Sigmoid colon (tissue), 4 donors: ENCODE measurements around the gene USP15.

ENCODE experiments used
- CTCF ChIP-seq, 4 experiments: fragments of 450-650 bp in 3 of 4; fragments of 200-600 bp in 1 of 4; IDR thresholded peaks; one replicate each; pipeline ENCODE4 v1.5.1; 2016 to 2019; ENCODE audit warnings: antibody characterized with exemption in 4 of 4, mild to moderate bottlenecking in 3 of 4, moderate library complexity in 2 of 4
- POLR2A ChIP-seq, 2 donors: fragments of 450-650 bp; IDR thresholded peaks; one replicate each; pipeline ENCODE4 v1.6.1; 2016; ENCODE audit warnings: antibody characterized with exemption in 2 of 2, mild to moderate bottlenecking in 2 of 2, moderate library complexity in 2 of 2
- POLR2AphosphoS5 ChIP-seq, 4 donors: sonication (generic); formaldehyde crosslinking; IDR thresholded peaks; one replicate each; pipeline ENCODE4 v1.6.1; 2017; ENCODE audit warnings: antibody characterized with exemption in 4 of 4

GRCh38 chr12:62372134-62372533 is 111.9 kb downstream of the USP15 start:
- no peak for TF ChIP-seq POLR2AphosphoS5 (IDR thresholded peaks at IDR 0.05)
- no peak for TF ChIP-seq CTCF (IDR thresholded peaks at IDR 0.05)
- no peak for TF ChIP-seq POLR2A (IDR thresholded peaks at IDR 0.05)
